Calu3 (cell line): ENCODE results near the gene GLP2R. TPM values are rescaled to one million over a fixed set of nuclear protein-coding genes. Genes with fewer than 3 reads are reported as not detected.

Source experiments
- BruUV-seq: library from RNA; stranded (reverse); fragments of 400-500 nt; replicated peaks from 2 replicates; lab custom pipeline; 2021; lab: Mats Ljungman, UMichigan
- CTCF ChIA-PET: fragments of 300-600 bp; sonication (Branson Sonifier 250); formaldehyde crosslinking; loops from one replicate; lab custom pipeline; 2022; ENCODE audit warnings: antibody characterized with exemption; lab: Charles Lee
- DNase-seq: peaks from one replicate; pipeline ENCODE4 v3.0.0; 2022
- H3K27ac Mint-ChIP-seq: one replicate; pipeline ENCODE4 v1.8.0; 2022; ENCODE audit warnings: mixed read lengths; ENCODE audit not compliant: unreplicated experiment
- H3K27me3 Mint-ChIP-seq: one replicate; pipeline ENCODE4 v1.8.0; 2022; ENCODE audit warnings: mixed read lengths; ENCODE audit not compliant: unreplicated experiment
- H3K36me3 Mint-ChIP-seq: one replicate; pipeline ENCODE4 v1.8.0; 2022; ENCODE audit warnings: mild to moderate bottlenecking, moderate library complexity, mixed read lengths; ENCODE audit not compliant: insufficient read depth, unreplicated experiment
- H3K4me1 Mint-ChIP-seq: one replicate; pipeline ENCODE4 v1.8.0; 2022; ENCODE audit warnings: mild to moderate bottlenecking, low read depth, mixed read lengths; ENCODE audit not compliant: unreplicated experiment
- H3K4me3 Mint-ChIP-seq: one replicate; pipeline ENCODE4 v1.8.0; 2022; ENCODE audit warnings: mild to moderate bottlenecking, low read depth, moderate library complexity, mixed read lengths; ENCODE audit not compliant: unreplicated experiment
- H3K9me3 Mint-ChIP-seq: one replicate; pipeline ENCODE4 v1.8.0; 2022; ENCODE audit warnings: low read depth, mixed read lengths; ENCODE audit not compliant: unreplicated experiment
- intact Hi-C: fragments of 100-400 bp; cut with micrococcal nuclease; formaldehyde crosslinking; loops from one replicate; pipeline ENCODE4 v1.10.0; 2022; ENCODE audit not compliant: unreplicated experiment
- total RNA-seq: library from RNA; stranded (reverse); gene quantifications from 2 replicates; pipeline ENCODE4 v1.2.3, GENCODE V29; 2022
- TF ChIP-seq, protein P1 (sequence below): fragments of 200-600 bp; IDR thresholded peaks from one replicate; pipeline ENCODE4 v1.8.0; 2022; ENCODE audit warnings: antibody characterized with exemption; ENCODE audit not compliant: unreplicated experiment

GLP2R gene
- total RNA-seq, 1 experiment from 2014 or later: 0.59 TPM

DNA sequence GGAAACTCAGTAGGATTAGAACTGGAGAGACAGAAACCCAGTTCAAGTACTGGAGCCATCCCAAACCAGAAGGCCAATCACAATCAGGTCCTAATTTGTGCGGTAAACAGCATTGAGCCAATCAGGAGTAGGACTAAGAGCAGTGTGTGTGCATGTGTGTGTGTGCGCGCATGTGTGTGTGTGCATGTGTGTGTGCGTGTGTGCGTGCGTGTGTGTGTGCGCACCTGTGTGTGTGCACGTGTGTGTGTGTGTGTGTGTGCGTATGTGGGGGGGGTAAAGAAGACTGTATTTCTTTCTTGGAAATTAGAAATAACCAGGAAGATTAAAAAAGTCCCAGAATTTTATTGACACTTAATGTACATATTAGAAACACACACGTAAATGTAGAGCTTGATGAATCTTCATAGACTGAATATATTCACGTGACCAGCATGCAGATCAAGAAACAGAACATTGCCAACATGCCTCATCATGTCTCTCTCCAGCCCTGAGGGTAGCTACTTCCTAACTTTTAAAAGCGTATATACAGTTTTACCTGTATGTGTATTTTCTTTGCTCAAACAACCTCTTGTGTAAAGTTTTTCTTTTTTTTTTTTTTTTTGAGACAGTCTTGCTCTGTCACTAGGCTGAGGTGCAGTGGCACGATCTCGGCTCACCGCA is 33.4 kb upstream of the GLP2R start:
- intact Hi-C loops: no loop called here
- TF ChIP-seq, protein P1, sequence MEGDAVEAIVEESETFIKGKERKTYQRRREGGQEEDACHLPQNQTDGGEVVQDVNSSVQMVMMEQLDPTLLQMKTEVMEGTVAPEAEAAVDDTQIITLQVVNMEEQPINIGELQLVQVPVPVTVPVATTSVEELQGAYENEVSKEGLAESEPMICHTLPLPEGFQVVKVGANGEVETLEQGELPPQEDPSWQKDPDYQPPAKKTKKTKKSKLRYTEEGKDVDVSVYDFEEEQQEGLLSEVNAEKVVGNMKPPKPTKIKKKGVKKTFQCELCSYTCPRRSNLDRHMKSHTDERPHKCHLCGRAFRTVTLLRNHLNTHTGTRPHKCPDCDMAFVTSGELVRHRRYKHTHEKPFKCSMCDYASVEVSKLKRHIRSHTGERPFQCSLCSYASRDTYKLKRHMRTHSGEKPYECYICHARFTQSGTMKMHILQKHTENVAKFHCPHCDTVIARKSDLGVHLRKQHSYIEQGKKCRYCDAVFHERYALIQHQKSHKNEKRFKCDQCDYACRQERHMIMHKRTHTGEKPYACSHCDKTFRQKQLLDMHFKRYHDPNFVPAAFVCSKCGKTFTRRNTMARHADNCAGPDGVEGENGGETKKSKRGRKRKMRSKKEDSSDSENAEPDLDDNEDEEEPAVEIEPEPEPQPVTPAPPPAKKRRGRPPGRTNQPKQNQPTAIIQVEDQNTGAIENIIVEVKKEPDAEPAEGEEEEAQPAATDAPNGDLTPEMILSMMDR: no peak
- H3K27me3 Mint-ChIP-seq: peaks cover 12% of the 10 kb centered on the region
- no peaks in the 10 kb centered on the region for H3K9me3 Mint-ChIP-seq
- no peak for DNase-seq
- no TSS peak for BruUV-seq
- H3K36me3 Mint-ChIP-seq: no peaks in the 10 kb centered on the region
- H3K27ac Mint-ChIP-seq: no peak overlapping the region
- no peaks in the 10 kb centered on the region for H3K4me1 Mint-ChIP-seq
- no peak overlapping the region for H3K4me3 Mint-ChIP-seq
- CTCF ChIA-PET: interaction anchor here (0.7 kb wide), 1 partner anchor 13 kb away, joined by 3 read pairs; no protein-coding TSS in a partner anchor

GRCh38 chr17:9798008-9798407 is 27.7 kb upstream of the GLP2R start:
- Mint-ChIP-seq H3K27me3 (no peaks in the 10 kb centered on the region), H3K4me1 (peaks cover 8% of the 10 kb centered on the region), H3K4me3 (no peak overlapping the region), H3K36me3 (no peaks in the 10 kb centered on the region), H3K9me3 (no peaks in the 10 kb centered on the region), H3K27ac (no peak overlapping the region)
- no TSS peak for BruUV-seq
- no peak for DNase-seq
- CTCF ChIA-PET: interaction anchor here (0.6 kb wide), 1 partner anchor 125 kb away, joined by 4 read pairs; no protein-coding TSS in a partner anchor
- intact Hi-C loops: no loop called here
- TF ChIP-seq, protein P1: no peak

- CTCF ChIA-PET: no interaction called here
Observed at GRCh38 chr17:9798724-9799123, 27.0 kb upstream of the GLP2R start.

DNA sequence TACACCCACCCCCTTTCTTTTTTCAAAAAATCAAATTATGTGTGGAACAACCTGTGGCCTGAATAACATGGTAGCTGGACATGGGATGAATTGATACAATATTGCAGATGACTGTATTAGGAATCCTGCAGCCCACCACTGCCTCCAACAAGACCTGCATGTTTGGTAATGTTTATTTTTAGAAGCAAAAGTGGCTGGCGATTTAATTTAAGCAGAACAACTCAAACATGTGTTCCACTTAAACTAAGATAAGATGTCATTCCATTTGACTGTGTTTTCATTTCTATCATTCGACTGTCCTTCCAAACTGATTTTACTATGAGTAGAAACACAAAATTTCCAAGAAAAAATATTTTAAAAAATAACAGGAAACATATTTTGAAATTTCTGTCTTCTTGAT is 24.2 kb upstream of the GLP2R start:
- CTCF ChIA-PET: no interaction called here
- intact Hi-C loops: no loop called here
- TF ChIP-seq, protein P1: no peak

More at GRCh38 chr17:9798724-9799123, 27.0 kb upstream of the GLP2R start:
- H3K27ac Mint-ChIP-seq: no peak overlapping the region
- BruUV-seq: no TSS peak
- H3K27me3 Mint-ChIP-seq: no peaks in the 10 kb centered on the region
- H3K4me3 Mint-ChIP-seq: no peak overlapping the region
- H3K36me3 Mint-ChIP-seq: no peaks in the 10 kb centered on the region
- H3K9me3 Mint-ChIP-seq: no peaks in the 10 kb centered on the region
- intact Hi-C loops: no loop called here
- H3K4me1 Mint-ChIP-seq: peaks cover 8% of the 10 kb centered on the region
- TF ChIP-seq, protein P1: no peak
- DNase-seq: no peak

More for the DNA sequence above, 24.2 kb upstream of the GLP2R start:
- Mint-ChIP-seq H3K36me3 (no peaks in the 10 kb centered on the region), H3K4me3 (no peak overlapping the region), H3K9me3 (peaks cover 4% of the 10 kb centered on the region), H3K4me1 (peaks cover 8% of the 10 kb centered on the region), H3K27me3 (no peaks in the 10 kb centered on the region), H3K27ac (peak overlapping the region; percentile 26)
- DNase-seq: no peak
- no TSS peak for BruUV-seq
